ENCODE results near the gene ZNF407. TPM values are rescaled to one million over a fixed set of nuclear protein-coding genes. Genes with fewer than 3 reads are reported as not detected.

ZNF407 gene
- total and polyA plus RNA-seq, 2 donors from 2014 or later = 2.5 to 17.8 TPM

- intact Hi-C loops (cut with DNase I) = no loop called here
- no peaks in the 10 kb centered on the region for H3K27me3 ChIP-seq (ENCODE audit: control insufficient read depth, insufficient read depth, low read length)
- DNase-seq (peak in 1 of 5 donors; percentile 5), FAIRE-seq (no peak)
- no peaks in the 10 kb centered on the region for H3K9me3 ChIP-seq (ENCODE audit: control insufficient read depth in 2 of 3, insufficient read depth in 1 of 3, low read length in 3 of 3)
- no peak for TF ChIP-seq CTCF (IDR thresholded peaks at IDR 0.05; ENCODE audit: borderline replicate concordance, extremely low read depth, insufficient read depth)
- H3K4me1 ChIP-seq (ENCODE audit: control insufficient read depth in 2 of 3, insufficient read depth in 2 of 3, low read depth in 1 of 3, low read length in 3 of 3) = peaks cover 0 to 2% (median 0%) of the 10 kb centered on the region in 3 donors
- H3K9ac ChIP-seq (ENCODE audit: low read length in 3 of 3) = no peak overlapping the region
- H3K4me3 ChIP-seq (ENCODE audit: low read length in 3 of 3) = no peak overlapping the region
- H3K27ac ChIP-seq (ENCODE audit: low read depth in 2 of 2, low read length in 2 of 2) = no peak overlapping the region
- H3K36me3 ChIP-seq (ENCODE audit: control insufficient read depth in 2 of 3, insufficient read depth in 3 of 3, low read length in 3 of 3) = no peaks in the 10 kb centered on the region
These were observed 399.3 kb downstream of the ZNF407 start for GRCh38 chr18:74996996-74997395.

GRCh38 chr18:75000920-75001319 lies 403.2 kb downstream of the ZNF407 start:
- no peak for FAIRE-seq
- no peak overlapping the region for H3K27ac ChIP-seq (ENCODE audit: low read depth in 2 of 2, low read length in 2 of 2)
- H3K9ac ChIP-seq (ENCODE audit: low read length in 3 of 3) = no peak overlapping the region
- DNase-seq = no peak
- no peak overlapping the region for H3K4me3 ChIP-seq (ENCODE audit: low read length in 3 of 3)
- intact Hi-C loops (cut with DNase I) = no loop called here
- no peaks in the 10 kb centered on the region for H3K27me3 ChIP-seq (ENCODE audit: control insufficient read depth, insufficient read depth, low read length)
- no peaks in the 10 kb centered on the region for H3K4me1 ChIP-seq (ENCODE audit: control insufficient read depth in 2 of 3, insufficient read depth in 2 of 3, low read depth in 1 of 3, low read length in 3 of 3)
- no peaks in the 10 kb centered on the region for H3K9me3 ChIP-seq (ENCODE audit: control insufficient read depth in 2 of 3, insufficient read depth in 1 of 3, low read length in 3 of 3)
- H3K36me3 ChIP-seq (ENCODE audit: control insufficient read depth in 2 of 3, insufficient read depth in 3 of 3, low read length in 3 of 3) = no peaks in the 10 kb centered on the region
- no peak for TF ChIP-seq CTCF (IDR thresholded peaks at IDR 0.05; ENCODE audit: borderline replicate concordance, extremely low read depth, insufficient read depth)

- no peak for DNase-seq
- no peak for FAIRE-seq
- no peak overlapping the region for H3K27ac ChIP-seq (ENCODE audit: low read depth in 2 of 2, low read length in 2 of 2)
These were observed 405.4 kb downstream of the ZNF407 start for GRCh38 chr18:75003039-75003438.

More at GRCh38 chr18:75003039-75003438, 405.4 kb downstream of the ZNF407 start:
- H3K4me3 ChIP-seq (ENCODE audit: low read length in 3 of 3) = no peak overlapping the region
- no peaks in the 10 kb centered on the region for H3K9me3 ChIP-seq (ENCODE audit: control insufficient read depth in 2 of 3, insufficient read depth in 1 of 3, low read length in 3 of 3)
- intact Hi-C loops (cut with DNase I) = no loop called here
- TF ChIP-seq CTCF (IDR thresholded peaks at IDR 0.05; ENCODE audit: borderline replicate concordance, extremely low read depth, insufficient read depth) = no peak
- H3K4me1 ChIP-seq (ENCODE audit: control insufficient read depth in 2 of 3, insufficient read depth in 2 of 3, low read depth in 1 of 3, low read length in 3 of 3) = no peaks in the 10 kb centered on the region
- no peaks in the 10 kb centered on the region for H3K27me3 ChIP-seq (ENCODE audit: control insufficient read depth, insufficient read depth, low read length)
- no peaks in the 10 kb centered on the region for H3K36me3 ChIP-seq (ENCODE audit: control insufficient read depth in 2 of 3, insufficient read depth in 3 of 3, low read length in 3 of 3)
- H3K9ac ChIP-seq (ENCODE audit: low read length in 3 of 3) = no peak overlapping the region
